Left colon (tissue), 2 donors: ENCODE measurements around the gene SEC61G. TPM values are rescaled to one million over a fixed set of nuclear protein-coding genes. Genes with fewer than 3 reads are reported as not detected.

Experiments
- ATAC-seq: fragments of 200-7000 bp; cut with Tn5 transposase; one replicate; pipeline ENCODE4 v1.9.1; 2020; ENCODE audit warnings: mild to moderate bottlenecking, moderate library complexity
- DNase-seq, 2 donors: peaks; one replicate each; pipeline ENCODE4 v3.0.0-alpha.2; 2020
- intact Hi-C, 2 donors: fragments of 100-400 bp; cut with DNase I in 1 of 2; cut with micrococcal nuclease in 1 of 2; formaldehyde crosslinking; loops; one replicate each; pipeline versions ENCODE4 v1.11.2 to v1.14.0; 2022; cut with DNase I, micrococcal nuclease
- total RNA-seq, 2 donors: library from RNA; stranded (reverse); fragmentation: NEBNext Ultra II Directional; extraction: Animal tissue kit (Norgen Biotek cat#: 25700); gene quantifications; one replicate each; pipeline ENCODE4 v1.2.1, GENCODE V29; 2021
- donor health status: DM: no; HTN: no; CAD: no.
- donor health status: DM: yes; HTN: yes; CAD: no.

SEC61G gene
- total RNA-seq, 2 donors from 2014 or later = 113 to 114 TPM

GRCh38 chr7:54705436-54705835 lies 53.6 kb downstream of the SEC61G start:
- intact Hi-C loops = no loop called here
- ATAC-seq = no peak
- DNase-seq = no peak

- ATAC-seq (no peak), DNase-seq (no peak)
- intact Hi-C loops = no loop called here
Measured at GRCh38 chr7:54704851-54705250, 54.2 kb downstream of the SEC61G start.

Other genes with a start within 250 kb of the SEC61G start
- 1 to 10 TPM; 1.3 to 1.6 TPM for gene VSTM2A, start 216.8 kb downstream of the SEC61G start, total RNA-seq